GM18951 (cell line): ENCODE results near the gene GBF1.
A peak's percentile ranks its signal among the peaks of the same experiment; 100 is the strongest.

Experiments used
- POLR2A ChIP-seq: IDR thresholded peaks from 4 replicates; pipeline ENCODE4 v1.6.1; 2011; ENCODE audit warnings: mild to moderate bottlenecking; ENCODE audit not compliant: insufficient read length, insufficient read depth; ENCODE audit errors: extremely low read depth
- in situ Hi-C: fragments of 300-500 bp; cut with MboI; formaldehyde crosslinking; loops from one replicate; pipeline ENCODE4 v1.12.0; 2022; ENCODE audit warnings: low sequenced_read_pairs, mixed read lengths, inconsistent platforms; ENCODE audit not compliant: unreplicated experiment

Gene GBF1

DNA sequence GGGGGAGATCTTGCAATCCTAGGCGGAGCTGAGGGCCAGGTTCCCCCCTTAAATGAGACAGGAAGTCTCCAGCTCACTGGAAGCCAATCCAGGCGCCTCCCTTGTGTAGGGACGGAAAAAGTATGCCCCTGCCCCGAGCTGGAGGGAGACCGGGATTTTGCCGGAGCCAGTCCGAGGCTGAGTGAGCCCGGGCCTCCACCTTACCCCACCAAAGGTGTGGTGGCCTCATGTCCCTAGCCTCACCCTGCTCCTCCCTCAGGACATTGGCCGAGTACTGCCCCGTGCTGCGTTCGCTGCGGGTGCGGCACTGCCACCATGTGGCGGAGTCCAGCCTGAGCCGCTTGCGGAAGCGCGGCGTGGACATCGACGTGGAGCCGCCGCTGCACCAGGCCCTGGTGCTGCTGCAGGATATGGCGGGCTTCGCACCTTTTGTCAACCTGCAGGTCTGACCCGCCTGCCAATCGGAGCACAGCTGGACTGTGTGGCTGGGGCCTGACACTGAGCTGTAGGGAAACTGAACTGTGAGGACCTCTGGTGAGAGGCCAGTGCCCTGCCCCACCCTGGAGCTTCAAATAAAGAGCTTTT lies 177.3 kb downstream of the GBF1 start:
- TF ChIP-seq POLR2A, result peak; percentile 21
- in situ Hi-C loops, result no loop called here

GRCh38 chr10:102423372-102423968 lies 178.1 kb downstream of the GBF1 start:
- in situ Hi-C loops, result no loop called here
- no peak for TF ChIP-seq POLR2A

- in situ Hi-C loops, result no loop called here
- TF ChIP-seq POLR2A, result no peak
Observed at GRCh38 chr10:102424145-102424544, 178.8 kb downstream of the GBF1 start.

GRCh38 chr10:102424916-102425315 lies 179.6 kb downstream of the GBF1 start:
- in situ Hi-C loops, result no loop called here

GRCh38 chr10:102425444-102425843 lies 180.1 kb downstream of the GBF1 start:
- in situ Hi-C loops, result no loop called here

More at GRCh38 chr10:102424916-102425315, 179.6 kb downstream of the GBF1 start:
- no peak for TF ChIP-seq POLR2A

DNA sequence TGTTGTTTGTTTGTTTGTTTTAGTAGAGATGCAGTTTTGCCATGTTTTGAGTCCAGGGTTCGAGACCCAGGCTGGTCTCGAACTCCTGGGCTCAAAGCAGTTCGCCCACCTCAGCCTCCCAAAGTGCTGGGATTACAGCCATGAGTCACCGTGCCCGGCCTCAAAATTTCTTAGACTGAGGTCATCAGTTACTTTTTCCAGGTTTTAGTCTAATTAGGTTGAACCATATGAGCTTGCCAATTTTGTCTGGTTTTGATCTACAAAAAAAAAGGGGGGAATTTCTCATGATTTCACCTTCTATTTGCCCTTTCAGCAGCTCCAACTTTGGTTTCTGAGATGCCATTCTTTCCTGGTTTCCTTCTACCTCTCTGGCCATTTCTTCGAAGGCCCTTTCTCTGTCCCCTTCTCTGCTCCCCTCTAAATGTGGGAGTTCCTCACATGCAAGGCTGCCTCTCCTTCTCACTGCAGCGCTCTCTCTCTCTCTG lies 181.5 kb downstream of the GBF1 start:
- in situ Hi-C loops, result no loop called here
- TF ChIP-seq POLR2A, result no peak

More at GRCh38 chr10:102425444-102425843, 180.1 kb downstream of the GBF1 start:
- no peak for TF ChIP-seq POLR2A

DNA sequence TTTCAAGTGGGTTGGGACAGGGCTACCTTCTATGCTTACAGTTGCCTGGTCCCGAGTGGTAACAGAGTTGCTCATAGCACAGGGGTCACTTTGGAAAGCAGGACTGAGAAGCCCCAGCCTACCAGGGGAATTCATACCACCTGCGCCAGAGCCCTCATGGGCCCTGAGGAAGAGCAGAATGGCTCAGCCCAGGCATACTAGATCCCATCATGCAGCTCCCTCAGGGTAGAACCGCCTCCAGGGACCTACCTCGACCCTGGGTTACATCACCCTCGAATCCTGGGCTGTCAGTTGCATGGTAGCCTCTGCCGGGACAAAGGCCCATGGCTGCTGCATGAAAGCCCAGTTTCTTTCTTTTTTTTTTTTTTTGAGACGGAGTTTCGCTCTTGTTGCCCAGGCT lies 184.1 kb downstream of the GBF1 start:
- in situ Hi-C loops, result no loop called here
- TF ChIP-seq POLR2A, result no peak

DNA sequence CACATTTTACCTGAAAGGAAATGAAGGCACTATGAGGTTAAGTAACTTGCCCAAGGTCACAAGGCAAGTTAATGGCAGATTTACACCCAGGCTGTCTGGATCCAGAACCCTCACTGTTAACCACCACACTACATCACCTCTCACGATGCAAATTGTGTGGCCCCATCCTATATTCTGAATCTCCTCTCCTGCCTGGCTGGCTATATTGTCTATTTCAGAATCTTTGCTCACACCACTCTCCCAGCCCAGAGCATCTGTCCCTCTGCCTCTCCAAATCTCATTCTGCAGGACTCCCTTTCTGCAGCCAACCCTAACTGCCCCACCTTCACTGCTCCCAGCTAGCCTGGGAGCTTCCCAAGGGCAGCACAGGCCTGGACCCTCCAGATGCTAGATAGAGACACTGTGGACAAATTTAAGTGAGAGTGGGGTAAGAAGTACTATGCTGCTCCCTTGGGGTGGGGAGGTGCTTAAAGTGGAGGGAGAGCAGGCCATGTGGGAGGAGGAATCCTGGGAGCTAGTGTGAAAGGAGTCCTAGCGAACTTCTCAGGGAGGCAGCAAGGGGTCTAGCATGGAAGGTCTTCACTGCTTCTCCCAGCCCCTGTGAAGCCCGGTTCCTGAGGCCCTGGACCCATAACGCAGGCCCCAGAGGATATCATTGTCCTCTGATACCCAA lies 186.3 kb downstream of the GBF1 start:
- TF ChIP-seq POLR2A, result no peak
- in situ Hi-C loops, result no loop called here
